PC-3 (cell line): ENCODE measurements around the gene PRIM2.
"Not testable (repeated sequence)": the region's sequence is repeated elsewhere in the genome, so short reads cannot be mapped to it uniquely, and the experiment has no call there.

Experiments
- CTCF ChIP-seq: fragments of 300-600 bp; sonication (generic); conservative IDR thresholded peaks from 2 replicates; pipeline ENCODE4 v1.5.1; 2017; ENCODE audit warnings: antibody characterized with exemption, low read depth, mild to moderate bottlenecking, low read length
- EZH2 ChIP-seq: fragments of 300-600 bp; sonication (generic); IDR thresholded peaks from one replicate; pipeline ENCODE4 v1.6.1; 2017; ENCODE audit warnings: antibody characterized with exemption, mild to moderate bottlenecking, low read length; ENCODE audit not compliant: unreplicated experiment
- EZH2phosphoT487 ChIP-seq: fragments of 300-600 bp; sonication (generic); IDR thresholded peaks from 2 replicates; pipeline ENCODE4 v1.6.1; 2018; ENCODE audit warnings: mild to moderate bottlenecking, antibody characterized with exemption, low read length, borderline replicate concordance

GRCh38 chr6:57362340-57362739 is 44.9 kb downstream of the PRIM2 start:
- not testable (repeated sequence) for TF ChIP-seq CTCF, EZH2, EZH2phosphoT487
